IMR-90 (cell line): Measurements from ENCODE around the gene CLPTM1L. TPM values are rescaled to one million over a fixed set of nuclear protein-coding genes. Genes with fewer than 3 reads are reported as not detected.

ENCODE experiments used
- ATAC-seq: fragments of 200-7000 bp; cut with Tn5 transposase; 2 replicates; pipeline ENCODE4 v1.9.1; 2020; ENCODE audit warnings: low read depth, mild to moderate bottlenecking, moderate library complexity
- BruUV-seq: library from RNA; stranded (reverse); fragments of 400-500 nt; replicated peaks from 2 replicates; lab custom pipeline; 2021; lab: Mats Ljungman, UMichigan
- CTCF ChIA-PET: fragments of 300-600 bp; formaldehyde crosslinking; extraction: SDS; loops from one replicate; lab custom pipeline; 2021; ENCODE audit warnings: antibody characterized with exemption; lab: Yijun Ruan, JAX
- POLR2A ChIA-PET: fragments of 300-600 bp; sonication (Branson Sonifier 250); formaldehyde crosslinking; loops from one replicate; lab custom pipeline; 2022; ENCODE audit warnings: antibody characterized with exemption; ENCODE audit not compliant: unreplicated experiment; lab: Charles Lee
- DNase-seq: peaks from one replicate; pipeline ENCODE4 v3.0.0; 2013
- H2AFZ ChIP-seq: replicated peaks from 2 replicates; pipeline ENCODE3; 2013; ENCODE audit warnings: low read length, mild to moderate bottlenecking; ENCODE audit not compliant: poor library complexity
- H2AK5ac ChIP-seq: 2 replicates; pipeline ENCODE4 v1.6.1; 2013; ENCODE audit warnings: low read depth, low read length, inconsistent platforms
- H2AK9ac ChIP-seq: replicated peaks from 2 replicates; pipeline ENCODE3; 2013; ENCODE audit warnings: mild to moderate bottlenecking, low read depth, low read length, moderate library complexity; ENCODE audit not compliant: poor library complexity
- H2BK120ac ChIP-seq: 2 replicates; pipeline ENCODE4 v1.6.1; 2013; ENCODE audit warnings: low read depth, low read length, inconsistent platforms
- H2BK15ac ChIP-seq: 3 replicates; pipeline ENCODE4 v1.6.1; 2013; ENCODE audit warnings: low read depth, low read length, inconsistent platforms
- H2BK20ac ChIP-seq: 2 replicates; pipeline ENCODE4 v1.6.1; 2013; ENCODE audit warnings: low read depth, mild to moderate bottlenecking, inconsistent platforms, low read length, moderate library complexity
- H2BK5ac ChIP-seq: 2 replicates; pipeline ENCODE4 v1.6.1; 2013; ENCODE audit warnings: mild to moderate bottlenecking, low read depth, low read length, inconsistent platforms; ENCODE audit not compliant: poor library complexity, severe bottlenecking
- H3K14ac ChIP-seq: replicated peaks from 2 replicates; pipeline ENCODE4 v1.6.1; 2013; ENCODE audit warnings: low read depth, low read length, inconsistent platforms
- H3K18ac ChIP-seq: 2 replicates; pipeline ENCODE4 v1.6.1; 2013; ENCODE audit warnings: low read depth, low read length, control low read depth
- H3K23ac ChIP-seq: 2 replicates; pipeline ENCODE4 v1.6.1; 2013; ENCODE audit warnings: low read depth, low read length, inconsistent platforms
- H3K27ac ChIP-seq: 2 replicates; pipeline ENCODE4 v1.5.1; 2013; ENCODE audit warnings: mild to moderate bottlenecking, control low read depth, low read length; ENCODE audit not compliant: insufficient read depth
- H3K27me3 ChIP-seq: 2 replicates; pipeline ENCODE4 v1.6.1; 2013; ENCODE audit warnings: low read length; ENCODE audit not compliant: control insufficient read depth, insufficient read depth
- H3K36me3 ChIP-seq: 2 replicates; pipeline ENCODE4 v1.6.1; 2013; ENCODE audit warnings: low read length, mixed read lengths; ENCODE audit not compliant: control insufficient read depth, insufficient read depth
- H3K4ac ChIP-seq: 2 replicates; pipeline ENCODE4 v1.6.1; 2013; ENCODE audit warnings: low read depth, low read length, inconsistent platforms
- H3K4me1 ChIP-seq: 2 replicates; pipeline ENCODE4 v1.6.1; 2013; ENCODE audit warnings: low read length, mixed read lengths; ENCODE audit not compliant: control insufficient read depth, insufficient read depth
- H3K4me2 ChIP-seq: 2 replicates; pipeline ENCODE4 v1.6.1; 2013; ENCODE audit warnings: low read depth, mild to moderate bottlenecking, control low read depth, low read length, moderate library complexity
- H3K4me3 ChIP-seq: 2 replicates; pipeline ENCODE4 v1.5.1; 2013; ENCODE audit warnings: low read depth, mild to moderate bottlenecking, control low read depth, low read length, moderate library complexity; ENCODE audit not compliant: insufficient read depth
- H3K56ac ChIP-seq: 2 replicates; pipeline ENCODE4 v1.6.1; 2013; ENCODE audit warnings: low read length, inconsistent platforms; ENCODE audit not compliant: insufficient read depth; ENCODE audit errors: extremely low read depth
- H3K79me1 ChIP-seq, 2 experiments: 2 replicates each; pipeline ENCODE4 v1.6.1; 2013; ENCODE audit warnings: low read length in 2 of 2, inconsistent platforms in 1 of 2, low read depth in 1 of 2
- H3K9ac ChIP-seq: 2 replicates; pipeline ENCODE4 v1.6.1; 2013; ENCODE audit warnings: low read depth, low read length, control low read depth
- H3K9me1 ChIP-seq: 2 replicates; pipeline ENCODE4 v1.6.1; 2013; ENCODE audit warnings: low read length, inconsistent platforms; ENCODE audit not compliant: insufficient read depth
- H3K9me3 ChIP-seq: 2 replicates; pipeline ENCODE4 v1.6.1; 2013; ENCODE audit warnings: low read length; ENCODE audit not compliant: control insufficient read depth, insufficient read depth
- H4K20me1 ChIP-seq: 2 replicates; pipeline ENCODE4 v1.6.1; 2013; ENCODE audit warnings: low read length, inconsistent platforms; ENCODE audit not compliant: insufficient read depth
- H4K5ac ChIP-seq: 2 replicates; pipeline ENCODE4 v1.6.1; 2013; ENCODE audit warnings: mild to moderate bottlenecking, low read depth, low read length, control low read depth
- H4K8ac ChIP-seq, 2 experiments: 2 replicates each; pipeline ENCODE4 v1.6.1; 2013; ENCODE audit warnings: low read depth in 2 of 2, low read length in 2 of 2, control low read depth in 1 of 2, inconsistent platforms in 1 of 2
- H4K91ac ChIP-seq: 2 replicates; pipeline ENCODE4 v1.6.1; 2013; ENCODE audit warnings: low read depth, low read length, inconsistent platforms; ENCODE audit not compliant: insufficient read depth
- BHLHE40 ChIP-seq: fragments of 150-350 bp; IDR thresholded peaks from 2 replicates; pipeline ENCODE4 v1.6.1; 2016; ENCODE audit warnings: mild to moderate bottlenecking, low read depth, low read length
- CHD1 ChIP-seq: IDR thresholded peaks from 2 replicates; pipeline ENCODE4 v1.6.1; 2012; ENCODE audit warnings: low read depth, low read length, improper control_type of control experiment
- MAFK ChIP-seq: IDR thresholded peaks from 2 replicates; pipeline ENCODE4 v1.6.1; 2012; ENCODE audit warnings: low read depth, low read length, improper control_type of control experiment
- MAZ ChIP-seq: IDR thresholded peaks from 2 replicates; pipeline ENCODE4 v1.6.1; 2012; ENCODE audit warnings: low read depth, mild to moderate bottlenecking, low read length, improper control_type of control experiment, moderate library complexity, borderline replicate concordance
- NFE2L2 ChIP-seq: fragments of 150-350 bp; IDR thresholded peaks from 2 replicates; pipeline ENCODE4 v1.6.1; 2016; ENCODE audit warnings: low read depth, mild to moderate bottlenecking, low read length
- USF2 ChIP-seq: fragments of 150-350 bp; IDR thresholded peaks from 2 replicates; pipeline ENCODE4 v1.6.1; 2017; ENCODE audit warnings: mild to moderate bottlenecking, antibody characterized with exemption, low read length, low read depth
- WGBS, 2 experiments: methylation state at CpG; one replicate each; pipeline versions ENCODE4 v1.1.5 to v1.1.7; 2013; ENCODE audit warnings: missing lambda C conversion rate in 2 of 2; ENCODE audit not compliant: insufficient read length in 1 of 2; ENCODE audit errors: extremely low coverage in 2 of 2; 5-methylcytosine and 5-hydroxymethylcytosine counted together
- dilution Hi-C: fragments of 300-500 bp; cut with HindIII; formaldehyde crosslinking; loops from one replicate; pipeline ENCODE4 v1.14.3; 2018; ENCODE audit warnings: low sequenced_read_pairs; ENCODE audit not compliant: unreplicated experiment
- in situ Hi-C: fragments of 300-500 bp; cut with MboI; formaldehyde crosslinking; loops from 3 replicates; pipeline ENCODE4 v1.14.3; 2019; ENCODE audit warnings: low sequenced_read_pairs, inconsistent platforms, mixed read lengths
- intact Hi-C: fragments of 100-400 bp; cut with micrococcal nuclease; formaldehyde crosslinking; loops from 2 replicates; pipeline ENCODE4 v1.10.0; 2022
- polyA plus RNA-seq, 3 experiments: library from polyadenylated mRNA; depleted of rRNA; stranded (reverse); fragments of >200 nt; gene quantifications; 2 replicates each; pipeline ENCODE4 v1.2.3, GENCODE V29; 2012; ENCODE audit warnings: low replicate concordance in 1 of 3
- total RNA-seq: library from RNA; depleted of rRNA; stranded (reverse); fragments of >200 nt; gene quantifications from 2 replicates; pipeline ENCODE4 v1.2.3, GENCODE V29; 2012

CLPTM1L gene
- total and polyA plus RNA-seq, 2 of the 4 experiments (the other 2 are of a cell fraction), result 114 to 137 TPM

GRCh38 chr5:1294835-1295649, 49.9 kb downstream of the CLPTM1L start, which contains the start of gene TERT:
Gene TERT, minus strand, starts transcription at chr5:1295068. Its CDS starts 79 bp downstream, at chr5:1294989.
- no peak for DNase-seq
- Histone ChIP-seq H2BK15ac (no peak within 1 kb of the TSS), H3K4me1 (no peaks in the 10 kb centered on the region), H2AK5ac (no peak within 1 kb of the TSS), H3K4ac (no peak within 1 kb of the TSS), H4K91ac (no peak within 1 kb of the TSS), H3K23ac (no peak within 1 kb of the TSS), H3K9me1 (no peaks in the 10 kb centered on the region), H2BK20ac (no peak within 1 kb of the TSS), H3K4me2 (no peak within 1 kb of the TSS), H3K4me3 (no peak within 1 kb of the TSS), H4K20me1 (no peaks in the 10 kb centered on the region), H3K79me1 (no peaks in the 10 kb centered on the region), H3K9me3 (no peaks in the 10 kb centered on the region), H2BK5ac (no peak within 1 kb of the TSS), H3K18ac (no peak within 1 kb of the TSS), H2AFZ (peak within 1 kb of the TSS; percentile 43), H4K5ac (no peak within 1 kb of the TSS), H3K27me3 (peaks cover 24% of the 10 kb centered on the region), H3K27ac (no peak within 1 kb of the TSS), H2AK9ac (no peak within 1 kb of the TSS), H3K9ac (no peak within 1 kb of the TSS), H2BK120ac (no peak within 1 kb of the TSS), H3K36me3 (no peaks in the 10 kb centered on the region), H3K56ac (no peak within 1 kb of the TSS), H3K14ac (no peak within 1 kb of the TSS), H4K8ac (no peak within 1 kb of the TSS)
- in situ Hi-C loops (no loop called here), intact Hi-C loops (no loop called here), dilution Hi-C loops (no loop called here)
- POLR2A ChIA-PET, result no interaction called here
- BruUV-seq, result no TSS peak
- TF ChIP-seq CHD1, result no peak
- TF ChIP-seq MAFK, result no peak
- no peak for TF ChIP-seq BHLHE40
- no peak for TF ChIP-seq USF2
- no peak for TF ChIP-seq MAZ
- no peak for TF ChIP-seq NFE2L2
- WGBS, 2 experiments, result 5% methylated on average over 31 of the region's 102 CpGs; no CpG with 5 or more reads in 1 of the 2 experiments
- CTCF ChIA-PET, result no interaction called here
- ATAC-seq, result no peak
